Sigmoid colon (tissue), 7 donors: ENCODE data around the gene SF3B2. TPM values are rescaled to one million over a fixed set of nuclear protein-coding genes. Genes with fewer than 3 reads are reported as not detected.

Experiments
- DNase-seq: peaks from one replicate; pipeline ENCODE4 v3.0.0-alpha.2; 2019
- H3K27ac ChIP-seq, 4 donors: fragments of 200-600 bp; sonication (generic); one replicate each; pipeline ENCODE4 v1.5.1; 2016 to 2019; ENCODE audit warnings: mild to moderate bottlenecking in 1 of 4
- H3K27me3 ChIP-seq, 3 donors: fragments of 200-600 bp; sonication (generic); one replicate each; pipeline ENCODE4 v1.5.1; 2019; ENCODE audit warnings: mild to moderate bottlenecking in 1 of 3
- H3K36me3 ChIP-seq, 4 donors: fragments of 200-600 bp; sonication (generic); one replicate each; pipeline ENCODE4 v1.5.1; 2016 to 2019
- H3K4me1 ChIP-seq, 4 donors: fragments of 200-600 bp; sonication (generic); one replicate each; pipeline ENCODE4 v1.5.1; 2017 to 2019
- H3K4me3 ChIP-seq, 4 donors: fragments of 200-600 bp; sonication (generic); one replicate each; pipeline ENCODE4 v1.5.1; 2017 to 2019; ENCODE audit warnings: mild to moderate bottlenecking in 2 of 4, moderate library complexity in 1 of 4
- H3K9me3 ChIP-seq, 4 donors: fragments of 200-600 bp in 3 of 4; sonication (generic) in 3 of 4; one replicate each; pipeline versions ENCODE4 v1.5.1 to v1.6.1; 2013 to 2019
- CTCF ChIP-seq, 4 experiments: fragments of 450-650 bp in 3 of 4; fragments of 200-600 bp in 1 of 4; IDR thresholded peaks; one replicate each; pipeline ENCODE4 v1.5.1; 2016 to 2019; ENCODE audit warnings: antibody characterized with exemption in 4 of 4, mild to moderate bottlenecking in 3 of 4, moderate library complexity in 2 of 4
- EP300 ChIP-seq, 4 donors: sonication (generic); formaldehyde crosslinking; IDR thresholded peaks; one replicate each; pipeline ENCODE4 v1.6.1; 2017; ENCODE audit warnings: antibody characterized with exemption in 4 of 4
- POLR2A ChIP-seq, 2 donors: fragments of 450-650 bp; IDR thresholded peaks; one replicate each; pipeline ENCODE4 v1.6.1; 2016; ENCODE audit warnings: antibody characterized with exemption in 2 of 2, mild to moderate bottlenecking in 2 of 2, moderate library complexity in 2 of 2
- POLR2AphosphoS5 ChIP-seq, 4 donors: sonication (generic); formaldehyde crosslinking; IDR thresholded peaks; one replicate each; pipeline ENCODE4 v1.6.1; 2017; ENCODE audit warnings: antibody characterized with exemption in 4 of 4
- WGBS, 2 donors: extraction: QIAGEN DNeasy Blood & Tissue Kit; methylation state at CpG; one replicate each; pipeline ENCODE4 v1.1.7; 2013; 5-methylcytosine and 5-hydroxymethylcytosine counted together
- intact Hi-C: fragments of 100-400 bp; cut with DNase I; formaldehyde crosslinking; loops from one replicate; pipeline ENCODE4 v1.15.1; 2023
- polyA plus RNA-seq, 3 donors: library from polyadenylated mRNA; stranded (reverse); fragments of 200-250 nt; gene quantifications; one replicate each; pipeline ENCODE4 v1.2.3, GENCODE V29; 2013
- total RNA-seq, 4 donors: library from RNA; depleted of rRNA; stranded (reverse); fragments of >200 nt; gene quantifications; one replicate each; pipeline ENCODE4 v1.1.0, GENCODE V29; 2016
- donor health status: healthy with polysubstance abuse.
- donor health status: Bipolar disorder and iron deficiency.
- donor health status: healthy.

SF3B2 gene
- total and polyA plus RNA-seq, 7 donors = 71.7 to 122 (median 91.9) TPM

GRCh38 chr11:66015936-66016792, 36.0 kb upstream of the SF3B2 start:
- peaks cover 15 to 29% (median 27%) of the 10 kb centered on the region in 3 donors for H3K27me3 ChIP-seq
- no peak for DNase-seq
- H3K36me3 ChIP-seq = no peaks in the 10 kb centered on the region
- H3K27ac ChIP-seq = no peak overlapping the region
- 85 to 90% methylated on average over 18 of the region's 18 CpGs for WGBS, 2 donors
- intact Hi-C loops = no loop called here
- peaks cover 0 to 11% (median 8%) of the 10 kb centered on the region in 4 donors for H3K4me1 ChIP-seq
- TF ChIP-seq POLR2AphosphoS5 (IDR thresholded peaks at IDR 0.05) (no peak), CTCF (IDR thresholded peaks at IDR 0.05) (no peak), POLR2A (IDR thresholded peaks at IDR 0.05) (no peak), EP300 (IDR thresholded peaks at IDR 0.05) (no peak)
- no peaks in the 10 kb centered on the region for H3K9me3 ChIP-seq
- H3K4me3 ChIP-seq = no peak overlapping the region

GRCh38 chr11:66016793-66017177, 35.4 kb upstream of the SF3B2 start:
- intact Hi-C loops = no loop called here
- peaks cover 13 to 24% (median 22%) of the 10 kb centered on the region in 3 donors for H3K27me3 ChIP-seq
- H3K9me3 ChIP-seq = no peaks in the 10 kb centered on the region
- WGBS, 2 donors = 89 to 90% methylated on average over 10 of the region's 10 CpGs
- peaks cover 0 to 6% (median 5%) of the 10 kb centered on the region in 4 donors for H3K4me1 ChIP-seq
- TF ChIP-seq CTCF (IDR thresholded peaks at IDR 0.05) = no peak
- no peak for TF ChIP-seq POLR2A (IDR thresholded peaks at IDR 0.05)
- TF ChIP-seq EP300 (IDR thresholded peaks at IDR 0.05) = no peak
- no peak for TF ChIP-seq POLR2AphosphoS5 (IDR thresholded peaks at IDR 0.05)
- no peaks in the 10 kb centered on the region for H3K36me3 ChIP-seq
- H3K27ac ChIP-seq = no peak overlapping the region
- H3K4me3 ChIP-seq = no peak overlapping the region
- DNase-seq = no peak

GRCh38 chr11:66017321-66017720, 34.8 kb upstream of the SF3B2 start:
- TF ChIP-seq CTCF (IDR thresholded peaks at IDR 0.05) (no peak), POLR2A (IDR thresholded peaks at IDR 0.05) (no peak), POLR2AphosphoS5 (IDR thresholded peaks at IDR 0.05) (no peak), EP300 (IDR thresholded peaks at IDR 0.05) (no peak)
- WGBS, 2 donors = 69 to 87% methylated on average over 4 of the region's 4 CpGs
- intact Hi-C loops = no loop called here
- no peaks in the 10 kb centered on the region for H3K9me3 ChIP-seq
- no peaks in the 10 kb centered on the region for H3K36me3 ChIP-seq
- no peak overlapping the region for H3K4me3 ChIP-seq
- no peak for DNase-seq
- peaks cover 0 to 4% (median 3%) of the 10 kb centered on the region in 4 donors for H3K4me1 ChIP-seq
- H3K27me3 ChIP-seq = peaks cover 7 to 18% (median 17%) of the 10 kb centered on the region in 3 donors
- no peak overlapping the region for H3K27ac ChIP-seq

- intact Hi-C loops = no loop called here
- Histone ChIP-seq H3K4me1 (peaks cover 0 to 9% (median 9%) of the 10 kb centered on the region in 4 donors), H3K4me3 (no peak overlapping the region), H3K27ac (no peak overlapping the region), H3K27me3 (no peaks in the 10 kb centered on the region), H3K9me3 (no peaks in the 10 kb centered on the region), H3K36me3 (no peaks in the 10 kb centered on the region)
- TF ChIP-seq EP300 (IDR thresholded peaks at IDR 0.05) (no peak), POLR2AphosphoS5 (IDR thresholded peaks at IDR 0.05) (no peak), POLR2A (IDR thresholded peaks at IDR 0.05) (no peak), CTCF (IDR thresholded peaks at IDR 0.05) (no peak)
- WGBS, 2 donors = 70 to 74% methylated on average over 8 of the region's 8 CpGs
- no peak for DNase-seq
Measured at GRCh38 chr11:66020212-66020611, 32.0 kb upstream of the SF3B2 start.
